Loucy (cell line): Measurements from ENCODE around the gene DALRD3.

Source experiments
- H2AFZ ChIP-seq: fragments of 200-600 bp; sonication (generic); 2 replicates; pipeline ENCODE4 v1.6.0; 2016; ENCODE audit warnings: antibody characterized with exemption, mild to moderate bottlenecking, low read length, moderate library complexity
- H3F3A ChIP-seq: fragments of 200-600 bp; 2 replicates; pipeline ENCODE4 v1.6.0; 2016; ENCODE audit warnings: antibody characterized with exemption, low read depth, mild to moderate bottlenecking
- H3K27me3 ChIP-seq: fragments of 200-600 bp; sonication (generic); 2 replicates; pipeline ENCODE4 v1.6.1; 2014; ENCODE audit warnings: low read length, mild to moderate bottlenecking; ENCODE audit not compliant: insufficient read depth, poor library complexity, severe bottlenecking
- H3K36me3 ChIP-seq: fragments of 200-600 bp; sonication (generic); 2 replicates; pipeline ENCODE4 v1.6.1; 2016; ENCODE audit warnings: low read length; ENCODE audit not compliant: insufficient read depth
- H3K4me1 ChIP-seq: fragments of 200-600 bp; sonication (generic); 2 replicates; pipeline ENCODE4 v1.5.1; 2014; ENCODE audit warnings: low read length, mild to moderate bottlenecking; ENCODE audit not compliant: insufficient read depth, poor library complexity, severe bottlenecking
- H3K4me2 ChIP-seq: fragments of 200-600 bp; sonication (generic); 2 replicates; pipeline ENCODE4 v1.6.0; 2014; ENCODE audit warnings: antibody characterized with exemption, low read length, low read depth, mild to moderate bottlenecking; ENCODE audit not compliant: poor library complexity, severe bottlenecking
- H3K4me3 ChIP-seq: fragments of 200-600 bp; sonication (generic); 2 replicates; pipeline ENCODE4 v1.5.1; 2014; ENCODE audit warnings: low read length, mild to moderate bottlenecking, mixed read lengths; ENCODE audit not compliant: poor library complexity, severe bottlenecking
- H3K79me2 ChIP-seq: fragments of 200-600 bp; sonication (generic); 2 replicates; pipeline ENCODE4 v1.6.1; 2014; ENCODE audit warnings: low read length; ENCODE audit not compliant: insufficient read depth
- H3K9ac ChIP-seq: fragments of 200-600 bp; sonication (generic); 2 replicates; pipeline ENCODE4 v1.6.0; 2014; ENCODE audit warnings: mild to moderate bottlenecking, low read depth, low read length, moderate library complexity; ENCODE audit not compliant: poor library complexity, severe bottlenecking
- H3K9me2 ChIP-seq: fragments of 200-600 bp; sonication (generic); replicated peaks from 2 replicates; pipeline ENCODE4 v1.6.1; 2016; ENCODE audit warnings: low read depth, low read length, mixed read lengths
- H3K9me3 ChIP-seq: fragments of 200-600 bp; sonication (generic); 2 replicates; pipeline ENCODE4 v1.6.1; 2014; ENCODE audit warnings: mild to moderate bottlenecking, antibody characterized with exemption, low read length, low read depth; ENCODE audit not compliant: insufficient read depth
- H4K20me1 ChIP-seq: fragments of 200-600 bp; sonication (generic); 2 replicates; pipeline ENCODE4 v1.6.0; 2014; ENCODE audit warnings: antibody characterized with exemption, low read length, mild to moderate bottlenecking; ENCODE audit not compliant: insufficient read depth, poor library complexity, severe bottlenecking
- CTCF ChIP-seq: fragments of 200-600 bp; sonication (generic); conservative IDR thresholded peaks from 2 replicates; pipeline ENCODE4 v1.5.1; 2014; ENCODE audit warnings: mild to moderate bottlenecking, antibody characterized with exemption, low read length
- EZH2phosphoT487 ChIP-seq: fragments of 200-600 bp; IDR thresholded peaks from 2 replicates; pipeline ENCODE4 v1.6.1; 2018; ENCODE audit warnings: antibody characterized with exemption, mild to moderate bottlenecking, moderate library complexity, borderline replicate concordance

Gene DALRD3

GRCh38 chr3:49022688-49023171, 4.3 kb upstream of the DALRD3 start:
- Histone ChIP-seq H3F3A (peaks cover 3% of the 10 kb centered on the region; the same call in 1 of the 2 replicates), H3K9me3 (no peaks in the 10 kb centered on the region), H3K9ac (peak overlapping the region; percentile 98), H3K4me1 (peaks cover 46% of the 10 kb centered on the region), H3K4me3 (peak overlapping the region; percentile 91), H4K20me1 (peaks cover 68% of the 10 kb centered on the region), H3K79me2 (peaks cover 83% of the 10 kb centered on the region), H3K27me3 (no peaks in the 10 kb centered on the region), H3K9me2 (no peaks in the 10 kb centered on the region), H3K36me3 (peaks cover 37% of the 10 kb centered on the region; the same call in 1 of the 2 replicates), H2AFZ (no peak overlapping the region), H3K4me2 (peak overlapping the region; percentile 92)
- no peak for TF ChIP-seq CTCF
- TF ChIP-seq EZH2phosphoT487 = no peak

DNA sequence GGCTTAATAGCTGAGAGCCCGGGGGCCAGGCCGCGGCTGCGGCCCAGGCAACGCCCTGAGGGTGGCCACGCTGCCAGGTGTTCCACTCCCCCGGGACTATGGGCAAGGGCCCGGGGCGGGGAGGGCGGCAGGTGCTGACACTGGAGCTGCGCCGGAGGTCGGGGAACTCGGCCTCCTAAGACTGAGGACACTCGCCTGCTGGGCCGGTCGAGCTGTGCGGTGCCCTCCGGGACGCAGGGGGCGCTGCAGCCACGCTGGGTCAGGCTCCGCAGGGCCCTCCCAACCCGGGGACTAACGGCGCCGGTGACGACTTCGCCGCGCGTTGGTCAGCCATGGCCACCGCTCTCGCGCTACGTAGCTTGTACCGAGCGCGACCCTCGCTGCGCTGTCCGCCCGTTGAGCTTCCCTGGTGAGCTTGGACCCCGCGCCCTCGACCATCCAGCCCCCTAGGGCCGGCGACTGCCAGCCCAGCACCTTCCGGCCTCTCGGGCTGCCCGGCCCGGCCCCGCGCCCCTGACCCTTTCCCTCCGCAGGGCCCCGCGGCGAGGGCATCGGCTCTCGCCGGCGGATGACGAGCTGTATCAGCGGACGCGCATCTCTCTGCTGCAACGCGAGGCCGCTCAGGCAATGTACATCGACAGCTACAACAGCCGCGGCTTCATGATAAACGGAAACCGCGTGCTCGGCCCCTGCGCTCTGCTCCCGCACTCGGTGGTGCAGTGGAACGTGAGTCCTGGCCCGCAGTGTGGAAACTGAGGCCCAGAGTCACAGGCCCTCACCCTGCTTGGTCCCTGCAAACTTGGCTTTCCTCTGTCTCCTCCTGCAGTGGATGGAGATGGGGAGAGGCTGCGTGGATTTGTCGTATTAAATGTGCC, 3.7 kb upstream of the DALRD3 start, which contains the start of gene NDUFAF3:
Gene NDUFAF3, plus strand, starts transcription at position 309 of the 875 bp plus-strand sequence. Its CDS starts 24 bp downstream, at position 333.
- Histone ChIP-seq H2AFZ (peak within 1 kb of the TSS; percentile 87), H3K27me3 (no peaks in the 10 kb centered on the region), H3K9me2 (no peaks in the 10 kb centered on the region), H3K9me3 (no peaks in the 10 kb centered on the region), H3K4me1 (peaks cover 43% of the 10 kb centered on the region), H3K9ac (peak within 1 kb of the TSS; percentile 98), H3F3A (peaks cover 3% of the 10 kb centered on the region; the same call in 1 of the 2 replicates), H4K20me1 (peaks cover 72% of the 10 kb centered on the region), H3K4me3 (peak within 1 kb of the TSS; percentile 91), H3K79me2 (peaks cover 78% of the 10 kb centered on the region), H3K36me3 (peaks cover 35% of the 10 kb centered on the region; the same call in 1 of the 2 replicates), H3K4me2 (peak within 1 kb of the TSS; percentile 92)
- TF ChIP-seq CTCF = peak; percentile 79
- no peak for TF ChIP-seq EZH2phosphoT487

DNA sequence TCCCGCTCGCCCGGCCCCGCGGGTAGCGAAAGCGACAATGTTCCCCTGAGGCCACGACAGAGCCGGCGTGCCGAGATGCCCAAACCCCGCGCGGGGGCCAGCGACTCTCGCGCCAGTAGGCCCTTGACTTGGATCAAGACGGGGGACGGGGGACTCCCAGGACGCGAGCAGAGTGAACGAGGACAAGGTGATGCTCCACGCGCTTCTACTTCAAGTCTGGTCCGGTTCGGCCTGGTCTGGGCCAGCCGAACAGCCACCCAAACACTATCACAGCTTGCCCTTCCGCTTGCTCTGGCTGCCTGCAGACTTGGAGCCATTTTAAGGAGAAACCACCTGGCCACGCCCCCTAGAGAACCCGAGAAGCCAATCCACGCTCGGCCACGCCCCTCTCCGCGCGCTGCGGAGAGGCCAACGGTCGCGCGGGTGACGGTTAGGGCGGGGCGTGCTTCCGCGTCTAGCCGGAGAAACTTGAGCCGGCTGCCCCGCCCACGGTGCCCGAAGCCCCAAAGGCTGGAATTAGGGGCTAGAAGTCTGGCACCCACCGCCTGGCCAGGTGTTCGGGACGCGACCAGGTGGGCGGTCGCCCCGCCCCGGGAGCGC, 2.9 kb upstream of the DALRD3 start:
- Histone ChIP-seq H3K4me3 (peak overlapping the region; percentile 91), H2AFZ (peak overlapping the region; percentile 87), H3K27me3 (no peaks in the 10 kb centered on the region), H3K9me2 (no peaks in the 10 kb centered on the region), H3F3A (peaks cover 3% of the 10 kb centered on the region; the same call in 1 of the 2 replicates), H3K79me2 (peaks cover 71% of the 10 kb centered on the region), H3K36me3 (peaks cover 35% of the 10 kb centered on the region; the same call in 1 of the 2 replicates), H3K9ac (peak overlapping the region; percentile 98), H4K20me1 (peaks cover 68% of the 10 kb centered on the region), H3K4me1 (peaks cover 40% of the 10 kb centered on the region), H3K9me3 (no peaks in the 10 kb centered on the region), H3K4me2 (peak overlapping the region; percentile 92)
- no peak for TF ChIP-seq CTCF
- TF ChIP-seq EZH2phosphoT487 = no peak
